Chondrocyte (in vitro differentiated cells): ENCODE data around the gene MNX1. TPM values are rescaled to one million over a fixed set of nuclear protein-coding genes. Genes with fewer than 3 reads are reported as not detected.

Source experiments
- DNase-seq: peaks from one replicate; pipeline ENCODE4 v3.0.0; 2021; ENCODE audit warnings: mixed read lengths, low spot score
- H3K27ac Mint-ChIP-seq: one replicate; pipeline ENCODE4 v1.8.0; 2021; ENCODE audit warnings: mild to moderate bottlenecking, moderate library complexity, mixed read lengths; ENCODE audit not compliant: unreplicated experiment
- H3K27me3 Mint-ChIP-seq: 2 replicates; pipeline ENCODE4 v1.8.0; 2021; ENCODE audit warnings: low read depth, mixed read lengths
- H3K36me3 Mint-ChIP-seq: 2 replicates; pipeline ENCODE4 v1.8.0; 2021; ENCODE audit warnings: low read depth, mixed read lengths
- H3K4me1 Mint-ChIP-seq: 2 replicates; pipeline ENCODE4 v1.8.0; 2021; ENCODE audit warnings: low read depth, mild to moderate bottlenecking, mixed read lengths
- H3K4me3 Mint-ChIP-seq: one replicate; pipeline ENCODE4 v1.8.0; 2021; ENCODE audit warnings: mild to moderate bottlenecking, moderate library complexity, mixed read lengths; ENCODE audit not compliant: unreplicated experiment
- H3K9me3 Mint-ChIP-seq: 2 replicates; pipeline ENCODE4 v1.8.0; 2021; ENCODE audit warnings: low read depth, mixed read lengths
- CTCF ChIP-seq: fragments of 200-600 bp; sonication (generic); IDR thresholded peaks from 2 replicates; pipeline ENCODE4 v1.5.0; 2021; ENCODE audit warnings: antibody characterized with exemption, mild to moderate bottlenecking, moderate library complexity
- total RNA-seq: library from RNA; stranded (reverse); gene quantifications from 3 replicates; pipeline ENCODE4 v1.2.1, GENCODE V29; 2021

The MNX1 gene
- total RNA-seq, 1 donor from 2014 or later, result not detected

GRCh38 chr7:157020514-157021070 is 10.1 kb upstream of the MNX1 start:
- peaks cover 8% of the 10 kb centered on the region for H3K4me1 Mint-ChIP-seq
- DNase-seq, result peak; percentile 84
- no peak for TF ChIP-seq CTCF
- H3K4me3 Mint-ChIP-seq, result no peak overlapping the region
- no peak overlapping the region for H3K27ac Mint-ChIP-seq
- no peaks in the 10 kb centered on the region for H3K9me3 Mint-ChIP-seq
- H3K27me3 Mint-ChIP-seq, result peaks cover 71% of the 10 kb centered on the region
- H3K36me3 Mint-ChIP-seq, result no peaks in the 10 kb centered on the region

GRCh38 chr7:157019718-157020451 is 9.4 kb upstream of the MNX1 start:
- no peak overlapping the region for H3K4me3 Mint-ChIP-seq

GRCh38 chr7:157018997-157019608 is 8.6 kb upstream of the MNX1 start:
- no peaks in the 10 kb centered on the region for H3K9me3 Mint-ChIP-seq
- H3K4me1 Mint-ChIP-seq, result peaks cover 8% of the 10 kb centered on the region
- H3K36me3 Mint-ChIP-seq, result no peaks in the 10 kb centered on the region
- H3K27ac Mint-ChIP-seq, result no peak overlapping the region
- TF ChIP-seq CTCF, result no peak
- H3K27me3 Mint-ChIP-seq, result peaks cover 71% of the 10 kb centered on the region
- no peak overlapping the region for H3K4me3 Mint-ChIP-seq
- peak; percentile 64 for DNase-seq

More at GRCh38 chr7:157019718-157020451, 9.4 kb upstream of the MNX1 start:
- DNase-seq, result peak; percentile 48
- Mint-ChIP-seq H3K27me3 (peaks cover 71% of the 10 kb centered on the region), H3K36me3 (no peaks in the 10 kb centered on the region), H3K9me3 (no peaks in the 10 kb centered on the region), H3K4me1 (peaks cover 8% of the 10 kb centered on the region), H3K27ac (no peak overlapping the region)
- TF ChIP-seq CTCF, result no peak

- Mint-ChIP-seq H3K4me3 (no peak overlapping the region), H3K27me3 (peaks cover 72% of the 10 kb centered on the region), H3K4me1 (peaks cover 8% of the 10 kb centered on the region), H3K9me3 (no peaks in the 10 kb centered on the region), H3K36me3 (no peaks in the 10 kb centered on the region), H3K27ac (no peak overlapping the region)
- no peak for TF ChIP-seq CTCF
- no peak for DNase-seq
Observed at GRCh38 chr7:157018328-157018996, 8.0 kb upstream of the MNX1 start.

- no peak for TF ChIP-seq CTCF
- Mint-ChIP-seq H3K27ac (no peak overlapping the region), H3K4me1 (peaks cover 8% of the 10 kb centered on the region), H3K9me3 (no peaks in the 10 kb centered on the region), H3K36me3 (no peaks in the 10 kb centered on the region), H3K4me3 (no peak overlapping the region), H3K27me3 (peaks cover 72% of the 10 kb centered on the region)
- peak; percentile 84 for DNase-seq
Observed at GRCh38 chr7:157017603-157018327, 7.3 kb upstream of the MNX1 start.
